Measurements from ENCODE around the gene CCR5.
"Not testable (repeated sequence)": the region's sequence is repeated elsewhere in the genome, so short reads cannot be mapped to it uniquely, and the experiment has no call there.

Gene CCR5

GRCh38 chr3:46388847-46389246 lies 18.1 kb downstream of the CCR5 start:
- not testable (repeated sequence) for DNase-seq

DNA sequence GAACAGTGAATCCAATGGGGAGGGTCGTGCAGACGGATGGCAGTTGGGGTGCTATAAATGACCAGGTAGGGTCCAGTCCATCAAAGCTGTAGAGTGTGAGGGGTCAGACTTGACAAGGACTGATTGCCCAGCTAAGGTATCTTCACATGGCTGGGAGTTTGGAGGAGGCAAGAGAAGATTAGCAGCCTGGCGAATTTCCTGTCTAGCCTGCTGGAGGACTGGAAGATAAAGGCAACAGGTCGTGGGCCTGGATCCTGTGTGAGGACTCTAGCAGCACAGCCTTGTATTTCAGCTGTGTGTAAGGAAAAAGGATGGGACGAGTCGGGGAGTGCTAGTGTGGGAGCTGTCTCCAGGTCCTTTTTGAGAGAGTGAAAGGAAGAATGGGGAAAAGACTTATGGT lies 18.6 kb downstream of the CCR5 start:
- DNase-seq, result no peak

GRCh38 chr3:46391526-46391925 lies 20.8 kb downstream of the CCR5 start:
- DNase-seq, result not testable (repeated sequence)

GRCh38 chr3:46393011-46393410 lies 22.3 kb downstream of the CCR5 start:
- no peak for DNase-seq

- peak; percentile 92 for DNase-seq
Measured at GRCh38 chr3:46393554-46394434, 23.0 kb downstream of the CCR5 start.

DNA sequence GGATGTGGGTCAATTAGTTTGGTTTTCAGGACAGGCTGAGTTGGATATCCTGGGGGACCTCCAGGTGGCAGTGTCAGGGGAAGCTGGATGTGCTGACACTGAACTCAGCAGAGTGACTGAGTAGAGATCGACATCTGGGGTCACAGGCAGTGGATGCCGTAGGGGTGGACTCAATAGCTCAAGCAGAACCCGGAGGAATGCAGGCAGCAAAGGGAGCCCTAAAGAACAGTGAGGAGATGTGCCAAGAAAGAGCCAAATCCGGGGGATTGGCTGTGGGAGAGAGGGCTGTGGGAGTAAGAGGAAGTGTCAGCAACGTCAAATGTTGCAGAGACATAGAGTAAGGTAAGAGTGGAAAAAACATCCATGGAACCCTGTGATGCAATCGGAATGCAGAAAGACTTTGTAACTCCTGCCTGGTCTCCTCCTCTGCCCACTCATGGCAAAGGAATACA lies 24.5 kb downstream of the CCR5 start:
- peak; percentile 98 for DNase-seq

- DNase-seq, result peak; percentile 96
Measured at GRCh38 chr3:46395766-46396530, 25.2 kb downstream of the CCR5 start.

DNA sequence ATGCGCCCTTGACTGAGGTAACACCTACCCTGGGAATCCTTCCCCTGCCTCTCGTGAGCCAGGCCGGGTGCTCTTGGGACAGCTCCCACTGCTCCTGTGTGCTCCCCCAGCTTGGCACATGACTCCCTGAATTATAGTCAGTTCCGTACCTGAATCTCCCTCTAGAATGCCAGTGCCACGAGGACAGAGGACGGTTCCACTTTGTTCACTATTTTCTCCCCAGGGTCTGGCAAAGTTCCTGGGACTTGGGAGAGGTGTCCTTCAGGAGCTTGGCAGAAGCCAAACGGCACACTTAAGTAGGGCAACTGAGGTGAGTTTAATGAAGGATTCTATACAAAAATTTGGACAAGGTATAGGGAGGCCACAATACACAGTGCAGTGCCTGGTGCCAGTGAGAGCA lies 26.4 kb downstream of the CCR5 start:
- no peak for DNase-seq

DNA sequence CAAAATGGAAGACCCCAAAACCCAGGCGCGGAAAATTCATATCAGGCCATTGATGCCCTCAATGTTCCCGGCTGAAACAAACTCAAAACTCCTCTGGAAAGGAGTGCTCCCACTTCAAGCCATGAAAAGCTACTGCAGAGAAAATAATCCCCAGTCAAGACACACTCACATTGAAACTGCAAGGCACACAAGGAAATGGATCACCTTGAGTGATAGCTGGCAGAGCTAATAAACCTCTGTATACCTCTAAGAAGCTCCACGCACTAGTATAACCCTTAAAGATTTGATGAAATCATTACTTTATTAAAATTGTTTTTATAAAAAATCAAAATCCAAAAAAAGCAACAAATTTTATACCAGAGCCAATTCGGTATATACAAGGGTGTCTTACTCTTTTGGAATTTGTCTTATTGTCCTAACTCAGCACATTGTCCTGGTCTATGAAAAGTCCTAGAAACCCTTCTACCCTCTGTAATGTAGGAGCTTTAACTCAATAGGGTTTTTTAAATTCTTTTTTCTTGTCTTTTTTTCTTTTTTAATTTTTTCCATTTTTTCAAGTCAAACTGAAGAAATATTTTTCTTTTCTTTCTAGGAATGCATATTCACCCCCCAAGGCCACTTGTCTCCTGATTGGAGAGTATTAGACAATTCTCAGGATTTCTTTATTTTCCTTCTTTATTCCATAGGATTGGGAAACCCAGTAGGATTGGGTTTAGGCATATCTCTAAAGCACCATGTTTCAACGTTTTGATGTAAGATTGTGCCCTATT lies 27.6 kb downstream of the CCR5 start:
- no peak for DNase-seq

DNA sequence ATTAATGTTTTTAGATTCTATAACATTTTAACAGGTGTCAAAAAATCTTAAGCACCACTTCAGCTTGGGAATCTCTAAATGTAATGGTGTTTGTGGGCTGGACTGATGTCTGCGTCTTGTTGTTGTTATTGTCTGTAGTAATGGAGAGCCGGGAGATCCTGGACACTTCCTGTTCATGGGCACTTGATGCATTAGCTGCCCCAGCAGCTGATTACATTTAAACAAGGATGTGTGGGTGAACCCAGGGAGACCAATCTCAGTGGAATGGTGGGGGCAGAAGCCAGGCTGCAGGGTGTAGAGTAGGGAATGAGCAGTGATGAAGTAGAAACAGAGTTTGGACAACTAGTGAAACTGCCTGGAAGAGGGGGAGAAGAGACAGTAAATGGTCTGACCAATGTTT lies 28.4 kb downstream of the CCR5 start:
- DNase-seq, result peak; percentile 59

DNA sequence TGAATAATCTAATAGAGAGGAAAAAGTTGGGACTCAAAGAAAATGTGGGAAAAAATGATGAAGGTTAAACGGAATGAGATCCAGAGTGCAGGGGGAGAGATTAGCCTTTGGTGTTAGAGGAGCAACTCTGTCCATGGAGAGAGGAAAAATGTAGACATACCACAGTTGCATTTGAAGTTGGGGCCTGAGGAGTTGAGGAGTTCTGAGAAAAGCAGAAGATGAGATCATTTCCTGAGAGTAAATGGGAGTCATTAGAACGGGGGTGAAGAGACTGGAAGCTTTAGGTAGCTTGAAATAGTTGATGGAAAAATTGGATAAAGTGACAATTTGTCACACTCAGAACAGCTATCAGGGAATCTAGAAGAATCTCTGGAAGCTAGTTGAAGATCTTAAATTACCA lies 28.8 kb downstream of the CCR5 start:
- DNase-seq, result peak; percentile 87

- DNase-seq, result peak; percentile 87
Measured at GRCh38 chr3:46400000-46400734, 29.4 kb downstream of the CCR5 start.

- no peak for DNase-seq
Measured at GRCh38 chr3:46400846-46401245, 30.1 kb downstream of the CCR5 start.

GRCh38 chr3:46401579-46401978 lies 30.8 kb downstream of the CCR5 start:
- no peak for DNase-seq

DNA sequence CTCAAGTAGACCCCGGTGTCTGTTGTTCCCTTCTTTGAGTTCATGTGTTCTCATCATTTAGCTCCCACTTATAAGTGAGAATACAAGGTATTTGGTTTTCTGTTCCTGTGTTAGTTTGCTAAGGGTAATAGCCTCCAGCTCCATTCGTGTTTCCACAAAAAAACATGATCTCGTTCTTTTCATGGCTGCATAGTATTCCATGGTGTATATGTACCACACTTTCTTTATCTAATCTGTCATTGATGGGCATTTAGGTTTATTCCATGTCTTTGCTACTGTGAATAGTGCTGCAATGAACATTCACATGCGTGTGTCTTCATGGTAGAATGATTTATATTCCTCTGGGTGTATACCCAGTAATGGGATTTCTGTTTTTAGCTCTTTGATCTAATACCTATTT lies 32.2 kb downstream of the CCR5 start:
- DNase-seq, result not testable (repeated sequence)

DNA sequence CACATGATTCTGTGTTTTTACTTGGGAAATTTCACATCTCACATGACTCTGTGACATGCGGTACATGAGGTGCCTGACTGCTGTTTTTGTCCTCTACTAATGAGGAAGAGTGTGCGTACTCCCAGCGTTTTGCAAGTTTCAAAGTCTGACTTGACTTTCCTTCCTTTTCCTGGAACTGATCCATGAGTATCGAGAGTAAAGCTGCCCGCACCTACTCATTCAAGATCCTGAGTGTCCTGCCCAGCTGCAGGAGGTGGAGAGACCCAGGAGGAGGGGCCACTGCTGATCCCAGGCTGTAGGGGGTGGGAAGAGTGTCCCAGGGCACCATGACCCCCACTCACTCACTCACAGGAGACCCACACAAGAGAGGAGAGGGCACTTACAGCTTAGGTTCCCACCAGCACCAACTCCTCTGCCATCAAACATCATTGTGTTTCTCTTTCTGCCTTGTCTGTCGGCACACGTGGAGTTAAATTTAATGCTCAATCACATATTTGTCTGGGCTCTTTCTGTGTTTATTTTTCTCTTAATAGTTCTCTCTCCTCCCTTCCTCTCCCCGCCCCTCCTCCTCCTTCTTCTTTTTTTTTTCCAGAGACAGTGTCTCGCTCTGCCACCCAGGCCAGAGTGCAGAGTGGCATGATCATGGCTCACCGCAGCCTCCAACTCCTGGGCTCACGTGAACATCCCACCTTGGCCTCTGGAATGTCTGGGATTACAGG lies 34.7 kb downstream of the CCR5 start:
- peak; percentile 99 for DNase-seq

- DNase-seq, result peak; percentile 99
Measured at GRCh38 chr3:46406443-46406787, 35.7 kb downstream of the CCR5 start.

GRCh38 chr3:46406788-46407611 lies 36.3 kb downstream of the CCR5 start, which contains the start of the genes CCR5AS and CCRL2:
Gene CCR5AS (minus strand): TSS chr3:46407066.
Gene CCRL2 (plus strand): TSS chr3:46407259. CDS start chr3:46408080, 821 bp downstream.
- peak; percentile 96 for DNase-seq

- peak; percentile 82 for DNase-seq
Measured at GRCh38 chr3:46407970-46408369, 37.2 kb downstream of the CCR5 start.

DNA sequence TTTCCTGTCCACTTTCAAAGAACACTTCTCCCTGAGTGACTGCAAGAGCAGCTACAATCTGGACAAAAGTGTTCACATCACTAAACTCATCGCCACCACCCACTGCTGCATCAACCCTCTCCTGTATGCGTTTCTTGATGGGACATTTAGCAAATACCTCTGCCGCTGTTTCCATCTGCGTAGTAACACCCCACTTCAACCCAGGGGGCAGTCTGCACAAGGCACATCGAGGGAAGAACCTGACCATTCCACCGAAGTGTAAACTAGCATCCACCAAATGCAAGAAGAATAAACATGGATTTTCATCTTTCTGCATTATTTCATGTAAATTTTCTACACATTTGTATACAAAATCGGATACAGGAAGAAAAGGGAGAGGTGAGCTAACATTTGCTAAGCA lies 38.1 kb downstream of the CCR5 start:
- DNase-seq, result no peak
